ENCODE measurements around the gene LRP8. TPM values are rescaled to one million over a fixed set of nuclear protein-coding genes. Genes with fewer than 3 reads are reported as not detected.

The LRP8 gene
- total RNA-seq, 1 donor: 27.6 TPM

GRCh38 chr1:53303243-53303642 lies 24.6 kb downstream of the LRP8 start:
- TF ChIP-seq CTCF (IDR thresholded peaks at IDR 0.05; ENCODE audit: insufficient read depth, low read depth, low read length): no peak
- DNase-seq (ENCODE audit: low read depth): no peak
- no peak overlapping the region for H3K4me3 ChIP-seq (ENCODE audit: low read depth, low read length)

- H3K4me3 ChIP-seq (ENCODE audit: low read depth, low read length): no peak overlapping the region
- no peak for TF ChIP-seq CTCF (IDR thresholded peaks at IDR 0.05; ENCODE audit: insufficient read depth, low read depth, low read length)
- no peak for DNase-seq (ENCODE audit: low read depth)
These were observed 28.6 kb downstream of the LRP8 start for GRCh38 chr1:53299233-53299632.

- peak; percentile 26 for DNase-seq (ENCODE audit: low read depth)
- H3K4me3 ChIP-seq (ENCODE audit: low read depth, low read length): no peak overlapping the region
- no peak for TF ChIP-seq CTCF (IDR thresholded peaks at IDR 0.05; ENCODE audit: insufficient read depth, low read depth, low read length)
These were observed 29.7 kb downstream of the LRP8 start for GRCh38 chr1:53298045-53298637.

- H3K4me3 ChIP-seq (ENCODE audit: low read depth, low read length): no peak overlapping the region
- no peak for TF ChIP-seq CTCF (IDR thresholded peaks at IDR 0.05; ENCODE audit: insufficient read depth, low read depth, low read length)
These were observed 30.7 kb downstream of the LRP8 start for GRCh38 chr1:53297195-53297594.

GRCh38 chr1:53296117-53296749 lies 31.6 kb downstream of the LRP8 start:
- DNase-seq (ENCODE audit: low read depth): no peak
- no peak for TF ChIP-seq CTCF (IDR thresholded peaks at IDR 0.05; ENCODE audit: insufficient read depth, low read depth, low read length)
- no peak overlapping the region for H3K4me3 ChIP-seq (ENCODE audit: low read depth, low read length)

More at GRCh38 chr1:53297195-53297594, 30.7 kb downstream of the LRP8 start:
- DNase-seq (ENCODE audit: low read depth): no peak

- no peak overlapping the region for H3K4me3 ChIP-seq (ENCODE audit: low read depth, low read length)
- DNase-seq (ENCODE audit: low read depth): peak; percentile 19
- TF ChIP-seq CTCF (IDR thresholded peaks at IDR 0.05; ENCODE audit: insufficient read depth, low read depth, low read length): no peak
These were observed 32.1 kb downstream of the LRP8 start for GRCh38 chr1:53295726-53296116.

- DNase-seq (ENCODE audit: low read depth): no peak
These were observed 32.6 kb downstream of the LRP8 start for GRCh38 chr1:53295295-53295694.

More at GRCh38 chr1:53295295-53295694, 32.6 kb downstream of the LRP8 start:
- H3K4me3 ChIP-seq (ENCODE audit: low read depth, low read length): no peak overlapping the region
- TF ChIP-seq CTCF (IDR thresholded peaks at IDR 0.05; ENCODE audit: insufficient read depth, low read depth, low read length): no peak
